EL (cell line): Measurements from ENCODE around the gene GARIN5B.

Source experiments
- DNase-seq: peaks from one replicate; pipeline ENCODE4 v3.0.0-alpha.2; 2016

Gene GARIN5B

GRCh38 chr19:55387736-55388497 lies 24.9 kb upstream of the GARIN5B start:
- no peak for DNase-seq

- no peak for DNase-seq
Measured at GRCh38 chr19:55386493-55386971, 23.5 kb upstream of the GARIN5B start.

- peak; percentile 98 for DNase-seq
Measured at GRCh38 chr19:55385724-55386492, 22.8 kb upstream of the GARIN5B start, which contains the start of gene RPL28. Gene RPL28, plus strand, starts transcription at chr19:55385932. Its CDS starts 426 bp downstream, at chr19:55386358.

- peak; percentile 97 for DNase-seq
Measured at GRCh38 chr19:55384920-55385723, 22.1 kb upstream of the GARIN5B start.

- DNase-seq = no peak
Measured at GRCh38 chr19:55384131-55384919, 21.3 kb upstream of the GARIN5B start, which contains the start of gene TMEM238. Gene TMEM238, minus strand, starts transcription at chr19:55384292. Its CDS starts 33 bp downstream, at chr19:55384259.

GRCh38 chr19:55383279-55384130 lies 20.4 kb upstream of the GARIN5B start:
- peak; percentile 70 for DNase-seq

- no peak for DNase-seq
Measured at GRCh38 chr19:55382522-55383054, 19.5 kb upstream of the GARIN5B start.

GRCh38 chr19:55382013-55382412 lies 19.0 kb upstream of the GARIN5B start:
- no peak for DNase-seq

- DNase-seq = no peak
Measured at GRCh38 chr19:55379174-55379573, 16.1 kb upstream of the GARIN5B start.

GRCh38 chr19:55377356-55378131 lies 14.5 kb upstream of the GARIN5B start:
- DNase-seq = no peak

- DNase-seq = no peak
Measured at GRCh38 chr19:55376241-55376933, 13.3 kb upstream of the GARIN5B start, which contains the start of gene TMEM190. Gene TMEM190, plus strand, starts transcription at chr19:55376826. Its CDS starts 28 bp downstream, at chr19:55376854.

GRCh38 chr19:55373993-55374757 lies 11.1 kb upstream of the GARIN5B start:
- peak; percentile 78 for DNase-seq

- peak; percentile 34 for DNase-seq
Measured at GRCh38 chr19:55373306-55373992, 10.4 kb upstream of the GARIN5B start.

GRCh38 chr19:55372316-55373081 lies 9.4 kb upstream of the GARIN5B start:
- DNase-seq = peak; percentile 87

- DNase-seq = peak; percentile 83
Measured at GRCh38 chr19:55370305-55370988, 7.4 kb upstream of the GARIN5B start, which contains the start of gene IL11. Gene IL11, minus strand, starts transcription at chr19:55370463. Its CDS starts 153 bp downstream, at chr19:55370310.

GRCh38 chr19:55369653-55370304 lies 6.7 kb upstream of the GARIN5B start:
- DNase-seq = peak; percentile 89
